Keratinocyte (primary cell): Measurements from ENCODE around the gene PDCD11. TPM values are rescaled to one million over a fixed set of nuclear protein-coding genes. Genes with fewer than 3 reads are reported as not detected.

Source experiments
- DNase-seq: peaks from one replicate; pipeline ENCODE4 v3.0.0-alpha.2; 2011; ENCODE audit warnings: low read depth, missing footprints, low spot score
- FAIRE-seq: peaks from 2 replicates; lab custom pipeline; 2011; peaks lifted over from hg19 to GRCh38; lab: Jason Lieb, UNC
- H2AFZ ChIP-seq: 2 replicates; pipeline ENCODE4 v1.6.0; 2012; ENCODE audit warnings: low read length, control low read depth, inconsistent platforms; ENCODE audit not compliant: control insufficient read depth
- H3K27ac ChIP-seq: 2 replicates; pipeline ENCODE4 v1.5.1; 2011; ENCODE audit warnings: low read length; ENCODE audit not compliant: control insufficient read depth, insufficient read depth
- H3K27me3 ChIP-seq: 3 replicates; pipeline ENCODE4 v1.6.0; 2011; ENCODE audit warnings: low read length; ENCODE audit not compliant: control insufficient read depth, insufficient read depth; ENCODE audit errors: extremely low read depth
- H3K36me3 ChIP-seq, 2 experiments: 2 replicates in 1 of 2; 3 replicates in 1 of 2; pipeline ENCODE4 v1.5.1; 2011; ENCODE audit warnings: low read length in 2 of 2, mild to moderate bottlenecking in 1 of 2; ENCODE audit not compliant: control insufficient read depth in 2 of 2, insufficient read depth in 2 of 2; ENCODE audit errors: extremely low read depth in 1 of 2
- H3K4me1 ChIP-seq: 3 replicates; pipeline ENCODE4 v1.5.1; 2011; ENCODE audit warnings: low read length; ENCODE audit not compliant: control insufficient read depth, insufficient read depth; ENCODE audit errors: extremely low read depth
- H3K4me2 ChIP-seq: 3 replicates; pipeline ENCODE4 v1.6.0; 2011; ENCODE audit warnings: low read depth, low read length; ENCODE audit not compliant: control insufficient read depth, insufficient read depth; ENCODE audit errors: extremely low read depth
- H3K4me3 ChIP-seq, 3 experiments: fragments of 200-600 bp in 1 of 3; sonication (generic) in 1 of 3; 2 replicates in 2 of 3; 3 replicates in 1 of 3; pipeline ENCODE4 v1.5.1; 2011 to 2016; ENCODE audit warnings: low read length in 3 of 3, mild to moderate bottlenecking in 3 of 3, control low read depth in 2 of 3, inconsistent platforms in 1 of 3, low read depth in 1 of 3, mixed read lengths in 1 of 3, mixed run types in 1 of 3, moderate library complexity in 1 of 3; ENCODE audit not compliant: control insufficient read depth in 2 of 3, insufficient read depth in 2 of 3; ENCODE audit errors: extremely low read depth in 1 of 3
- H3K79me2 ChIP-seq: 2 replicates; pipeline ENCODE4 v1.6.0; 2012; ENCODE audit warnings: low read length; ENCODE audit not compliant: control insufficient read depth, insufficient read depth
- H3K9ac ChIP-seq: 3 replicates; pipeline ENCODE4 v1.6.0; 2011; ENCODE audit warnings: low read length; ENCODE audit not compliant: control insufficient read depth, insufficient read depth; ENCODE audit errors: extremely low read depth
- H3K9me1 ChIP-seq: 3 replicates; pipeline ENCODE4 v1.6.0; 2011; ENCODE audit warnings: low read length; ENCODE audit not compliant: control insufficient read depth, insufficient read depth; ENCODE audit errors: extremely low read depth
- H3K9me3 ChIP-seq: 2 replicates; pipeline ENCODE4 v1.5.1; 2012; ENCODE audit warnings: low read depth, low read length; ENCODE audit not compliant: control insufficient read depth
- H4K20me1 ChIP-seq: 3 replicates; pipeline ENCODE4 v1.6.0; 2011; ENCODE audit warnings: low read length; ENCODE audit not compliant: control insufficient read depth, insufficient read depth; ENCODE audit errors: extremely low read depth
- CTCF ChIP-seq, 3 experiments: IDR thresholded peaks in 1 of 3; conservative IDR thresholded peaks in 1 of 3; optimal IDR thresholded peaks in 1 of 3; 2 replicates in 2 of 3; 3 replicates in 1 of 3; pipeline versions ENCODE3 to v1.5.1; 2011; ENCODE audit warnings: low read length in 3 of 3, mild to moderate bottlenecking in 3 of 3, moderate library complexity in 2 of 3, control low read depth in 1 of 3, inconsistent platforms in 1 of 3; ENCODE audit not compliant: insufficient read depth in 2 of 3; ENCODE audit errors: extremely low read depth in 1 of 3
- EZH2 ChIP-seq: IDR thresholded peaks from one replicate; pipeline ENCODE4 v1.6.1; 2012; ENCODE audit warnings: inconsistent platforms, mild to moderate bottlenecking, low read length, moderate library complexity
- dilution Hi-C: fragments of 300-500 bp; cut with MboI; formaldehyde crosslinking; loops from one replicate; pipeline ENCODE4 v1.7.0; 2020; ENCODE audit warnings: low sequenced_read_pairs; ENCODE audit not compliant: extremely low pct_ligation_motif_present
- polyA plus RNA-seq, 5 experiments: library from polyadenylated mRNA; depleted of rRNA in 3 of 5; stranded (reverse) in 3 of 5; stranded (forward) in 1 of 5; unstranded in 1 of 5; fragments of >200 nt; gene quantifications; 1 replicate in 1 of 5; 2 replicates in 3 of 5; 3 replicates in 1 of 5; pipeline versions ENCODE4 v1.2.1 to v1.2.3, GENCODE V29; 2011 to 2012; ENCODE audit warnings: missing spikeins in 2 of 5, low read depth in 1 of 5, low replicate concordance in 1 of 5

PDCD11 gene
- polyA plus RNA-seq, 1 donor (not counting 4 experiments of a cell fraction or from before 2014, with no cell fraction given) = 28.6 TPM

GRCh38 chr10:103457896-103458583, 61.6 kb downstream of the PDCD11 start:
- Histone ChIP-seq H2AFZ (no peak overlapping the region), H3K27ac (no peak overlapping the region), H3K4me2 (no peak overlapping the region), H3K36me3 (no peaks in the 10 kb centered on the region), H3K79me2 (no peaks in the 10 kb centered on the region), H3K27me3 (peaks cover 5% of the 10 kb centered on the region), H4K20me1 (no peaks in the 10 kb centered on the region), H3K9me3 (no peaks in the 10 kb centered on the region), H3K9me1 (no peaks in the 10 kb centered on the region), H3K4me3 (no peak overlapping the region), H3K9ac (no peak overlapping the region), H3K4me1 (no peaks in the 10 kb centered on the region)
- FAIRE-seq (no peak), DNase-seq (no peak)
- TF ChIP-seq CTCF (optimal IDR thresholded peaks at IDR 0.05 in 1 of 3, IDR thresholded peaks at IDR 0.05 in 1 of 3, conservative IDR thresholded peaks at IDR 0.05 in 1 of 3; ENCODE audit: extremely low read depth in 1 of 3, insufficient read depth in 2 of 3, low read length in 3 of 3) (no peak), EZH2 (no peak)
- dilution Hi-C loops = no loop called here

GRCh38 chr10:103458720-103459119, 62.3 kb downstream of the PDCD11 start, which contains the start of gene CALHM1:
Gene CALHM1 (minus strand): TSS chr10:103458900. CDS start chr10:103458751, 149 bp downstream.
- Histone ChIP-seq H3K4me1 (no peaks in the 10 kb centered on the region), H4K20me1 (no peaks in the 10 kb centered on the region), H3K4me3 (no peak within 1 kb of the TSS), H2AFZ (no peak within 1 kb of the TSS), H3K4me2 (no peak within 1 kb of the TSS), H3K9ac (no peak within 1 kb of the TSS), H3K9me3 (no peaks in the 10 kb centered on the region), H3K27me3 (peaks cover 5% of the 10 kb centered on the region), H3K79me2 (no peaks in the 10 kb centered on the region), H3K9me1 (no peaks in the 10 kb centered on the region), H3K36me3 (no peaks in the 10 kb centered on the region), H3K27ac (no peak within 1 kb of the TSS)
- FAIRE-seq = no peak
- DNase-seq = no peak
- dilution Hi-C loops = no loop called here
- TF ChIP-seq CTCF (optimal IDR thresholded peaks at IDR 0.05 in 1 of 3, IDR thresholded peaks at IDR 0.05 in 1 of 3, conservative IDR thresholded peaks at IDR 0.05 in 1 of 3; ENCODE audit: extremely low read depth in 1 of 3, insufficient read depth in 2 of 3, low read length in 3 of 3) (no peak), EZH2 (no peak)
